ENCODE measurements around the gene CDC25A.
"Not testable (repeated sequence)": the region's sequence is repeated elsewhere in the genome, so short reads cannot be mapped to it uniquely, and the experiment has no call there.

CDC25A gene

DNA sequence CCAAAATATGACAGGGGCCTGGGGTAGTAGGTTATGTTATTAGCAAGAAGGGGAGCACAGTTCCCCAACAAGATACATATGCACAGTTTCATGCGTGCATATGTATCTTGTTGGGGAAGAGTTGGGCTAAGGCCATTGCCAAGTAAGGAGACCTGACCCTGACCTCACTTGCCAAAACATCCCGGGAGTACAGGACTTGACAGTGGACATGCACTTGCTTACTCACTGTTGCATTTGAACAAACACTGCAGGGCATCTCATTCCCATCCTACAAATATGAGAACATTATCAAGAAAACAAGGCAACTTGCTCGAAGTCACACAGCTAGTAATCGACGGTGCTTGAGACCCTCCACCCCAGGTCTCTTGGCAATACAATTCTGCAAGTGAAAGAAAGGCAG lies 30.3 kb upstream of the CDC25A start:
- H3K27ac ChIP-seq, result peak overlapping the region; percentile 97
- H3K9me3 ChIP-seq, result no peaks in the 10 kb centered on the region
- no peaks in the 10 kb centered on the region for H3K27me3 ChIP-seq
- peaks cover 85 to 86% of the 10 kb centered on the region in 2 experiments for H3K4me1 ChIP-seq (ENCODE audit: control insufficient read depth in 1 of 2, insufficient read depth in 1 of 2, low read depth in 1 of 2, low read length in 1 of 2)
- TF ChIP-seq, protein P1, sequence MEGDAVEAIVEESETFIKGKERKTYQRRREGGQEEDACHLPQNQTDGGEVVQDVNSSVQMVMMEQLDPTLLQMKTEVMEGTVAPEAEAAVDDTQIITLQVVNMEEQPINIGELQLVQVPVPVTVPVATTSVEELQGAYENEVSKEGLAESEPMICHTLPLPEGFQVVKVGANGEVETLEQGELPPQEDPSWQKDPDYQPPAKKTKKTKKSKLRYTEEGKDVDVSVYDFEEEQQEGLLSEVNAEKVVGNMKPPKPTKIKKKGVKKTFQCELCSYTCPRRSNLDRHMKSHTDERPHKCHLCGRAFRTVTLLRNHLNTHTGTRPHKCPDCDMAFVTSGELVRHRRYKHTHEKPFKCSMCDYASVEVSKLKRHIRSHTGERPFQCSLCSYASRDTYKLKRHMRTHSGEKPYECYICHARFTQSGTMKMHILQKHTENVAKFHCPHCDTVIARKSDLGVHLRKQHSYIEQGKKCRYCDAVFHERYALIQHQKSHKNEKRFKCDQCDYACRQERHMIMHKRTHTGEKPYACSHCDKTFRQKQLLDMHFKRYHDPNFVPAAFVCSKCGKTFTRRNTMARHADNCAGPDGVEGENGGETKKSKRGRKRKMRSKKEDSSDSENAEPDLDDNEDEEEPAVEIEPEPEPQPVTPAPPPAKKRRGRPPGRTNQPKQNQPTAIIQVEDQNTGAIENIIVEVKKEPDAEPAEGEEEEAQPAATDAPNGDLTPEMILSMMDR (IDR thresholded peaks at IDR 0.05), result no peak
- H3K4me3 ChIP-seq (ENCODE audit: low read depth in 1 of 2, low read length in 1 of 2), result no peak overlapping the region
- no peaks in the 10 kb centered on the region for H3K36me3 ChIP-seq

DNA sequence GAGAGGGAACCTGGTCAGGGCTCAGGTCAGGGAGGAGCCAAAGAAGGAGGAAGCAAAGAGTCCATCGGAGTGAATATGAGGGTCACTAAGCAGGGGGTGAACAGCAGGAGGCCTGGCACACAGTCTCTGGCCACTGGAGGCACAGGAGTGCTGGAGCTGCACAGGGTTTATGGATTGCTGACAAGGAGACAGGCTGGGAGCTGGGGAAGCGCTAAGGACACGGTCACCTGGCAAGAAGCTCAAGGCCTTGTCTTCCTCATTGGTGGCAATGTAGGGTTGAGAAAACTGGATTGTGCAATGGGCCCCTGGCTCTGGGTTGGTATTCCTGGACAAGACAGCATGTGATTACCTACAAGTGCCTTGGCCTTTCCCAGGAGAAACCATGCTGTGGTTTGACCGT lies 29.2 kb upstream of the CDC25A start:
- Histone ChIP-seq H3K27me3 (no peaks in the 10 kb centered on the region), H3K4me3 (ENCODE audit: low read depth in 1 of 2, low read length in 1 of 2) (peak overlapping the region; percentile 10 to 30), H3K27ac (peak overlapping the region; percentile 97), H3K9me3 (no peaks in the 10 kb centered on the region), H3K4me1 (ENCODE audit: control insufficient read depth in 1 of 2, insufficient read depth in 1 of 2, low read depth in 1 of 2, low read length in 1 of 2) (peaks cover 74 to 75% of the 10 kb centered on the region in 2 experiments), H3K36me3 (no peaks in the 10 kb centered on the region)
- TF ChIP-seq, protein P1 (IDR thresholded peaks at IDR 0.05), result no peak

DNA sequence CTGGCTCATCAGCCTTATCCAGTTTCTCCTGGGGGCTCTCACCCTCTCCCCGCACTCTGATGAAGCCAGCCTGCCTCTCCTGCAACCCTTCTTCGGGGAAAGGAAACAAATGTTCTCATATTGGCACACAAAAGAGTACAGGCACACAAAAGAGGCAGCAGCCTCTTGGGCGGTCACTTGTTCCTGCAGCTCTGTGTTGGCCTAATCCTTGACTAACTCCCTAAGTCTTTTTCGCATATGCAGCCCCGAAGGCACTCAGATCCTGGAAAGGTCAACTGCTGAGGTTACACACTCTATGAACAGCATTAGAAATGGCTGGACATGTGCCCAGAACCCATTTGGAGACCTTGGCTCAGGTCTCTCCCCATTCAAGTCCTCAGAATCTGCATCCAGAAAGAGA lies 27.7 kb upstream of the CDC25A start:
- Histone ChIP-seq H3K27me3 (no peaks in the 10 kb centered on the region), H3K27ac (no peak overlapping the region), H3K9me3 (no peaks in the 10 kb centered on the region), H3K4me3 (ENCODE audit: low read depth in 1 of 2, low read length in 1 of 2) (no peak overlapping the region), H3K4me1 (ENCODE audit: control insufficient read depth in 1 of 2, insufficient read depth in 1 of 2, low read depth in 1 of 2, low read length in 1 of 2) (peaks cover 58 to 60% of the 10 kb centered on the region in 2 experiments), H3K36me3 (no peaks in the 10 kb centered on the region)
- TF ChIP-seq, protein P1 (IDR thresholded peaks at IDR 0.05), result no peak

GRCh38 chr3:48215466-48215865 lies 27.2 kb upstream of the CDC25A start:
- no peaks in the 10 kb centered on the region for H3K9me3 ChIP-seq
- peaks cover 54 to 55% of the 10 kb centered on the region in 2 experiments for H3K4me1 ChIP-seq (ENCODE audit: control insufficient read depth in 1 of 2, insufficient read depth in 1 of 2, low read depth in 1 of 2, low read length in 1 of 2)
- H3K4me3 ChIP-seq (ENCODE audit: low read depth in 1 of 2, low read length in 1 of 2), result no peak overlapping the region
- no peak overlapping the region for H3K27ac ChIP-seq
- H3K27me3 ChIP-seq, result no peaks in the 10 kb centered on the region
- TF ChIP-seq, protein P1 (IDR thresholded peaks at IDR 0.05), result no peak
- H3K36me3 ChIP-seq, result no peaks in the 10 kb centered on the region

DNA sequence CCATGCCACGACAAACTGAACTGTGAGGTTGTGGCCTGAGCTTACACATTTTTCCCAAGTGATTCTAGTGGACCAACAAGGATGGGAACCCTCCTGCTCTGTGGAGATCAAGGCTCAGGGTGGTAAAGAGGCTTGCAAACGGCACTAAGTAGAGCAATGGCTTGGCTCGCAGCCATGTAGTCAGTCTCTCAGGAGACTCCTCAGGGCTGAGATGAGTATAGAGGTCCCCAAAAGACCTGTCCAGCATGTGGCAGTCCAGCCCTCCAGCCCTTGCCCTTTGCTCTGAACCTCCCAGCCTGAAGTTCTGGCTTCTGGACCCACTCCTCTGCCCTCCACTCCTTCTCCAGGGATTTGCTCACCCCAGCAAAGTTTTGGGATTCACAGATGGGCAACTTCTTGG lies 26.8 kb upstream of the CDC25A start:
- TF ChIP-seq, protein P1 (IDR thresholded peaks at IDR 0.05), result no peak
- Histone ChIP-seq H3K36me3 (no peaks in the 10 kb centered on the region), H3K27ac (no peak overlapping the region), H3K27me3 (no peaks in the 10 kb centered on the region), H3K4me3 (ENCODE audit: low read depth in 1 of 2, low read length in 1 of 2) (no peak overlapping the region), H3K4me1 (ENCODE audit: control insufficient read depth in 1 of 2, insufficient read depth in 1 of 2, low read depth in 1 of 2, low read length in 1 of 2) (peaks cover 50 to 51% of the 10 kb centered on the region in 2 experiments), H3K9me3 (no peaks in the 10 kb centered on the region)

DNA sequence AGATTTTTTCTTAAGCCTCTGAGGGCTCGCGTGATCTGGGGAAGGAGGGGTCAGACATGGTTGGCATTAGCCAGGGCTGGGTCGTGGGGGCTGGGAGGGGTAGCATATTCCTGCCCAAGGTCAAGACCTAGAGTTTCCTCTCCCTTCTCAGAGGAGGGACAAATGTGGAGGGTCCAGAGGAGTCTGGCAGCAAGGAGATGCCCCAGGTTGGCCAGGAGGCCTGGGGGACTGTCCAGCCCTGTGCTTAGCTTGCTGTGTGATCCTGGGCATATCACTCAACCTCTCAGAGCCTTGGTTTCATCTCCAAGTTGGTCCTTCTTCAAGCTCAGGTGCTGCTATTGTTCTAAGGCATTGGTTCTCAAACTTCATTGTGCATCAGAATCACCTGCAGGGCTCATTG lies 26.0 kb upstream of the CDC25A start:
- Histone ChIP-seq H3K27ac (no peak overlapping the region), H3K27me3 (no peaks in the 10 kb centered on the region), H3K4me3 (ENCODE audit: low read depth in 1 of 2, low read length in 1 of 2) (no peak overlapping the region), H3K36me3 (no peaks in the 10 kb centered on the region), H3K4me1 (ENCODE audit: control insufficient read depth in 1 of 2, insufficient read depth in 1 of 2, low read depth in 1 of 2, low read length in 1 of 2) (peaks cover 42 to 43% of the 10 kb centered on the region in 2 experiments), H3K9me3 (no peaks in the 10 kb centered on the region)
- TF ChIP-seq, protein P1 (IDR thresholded peaks at IDR 0.05), result no peak

DNA sequence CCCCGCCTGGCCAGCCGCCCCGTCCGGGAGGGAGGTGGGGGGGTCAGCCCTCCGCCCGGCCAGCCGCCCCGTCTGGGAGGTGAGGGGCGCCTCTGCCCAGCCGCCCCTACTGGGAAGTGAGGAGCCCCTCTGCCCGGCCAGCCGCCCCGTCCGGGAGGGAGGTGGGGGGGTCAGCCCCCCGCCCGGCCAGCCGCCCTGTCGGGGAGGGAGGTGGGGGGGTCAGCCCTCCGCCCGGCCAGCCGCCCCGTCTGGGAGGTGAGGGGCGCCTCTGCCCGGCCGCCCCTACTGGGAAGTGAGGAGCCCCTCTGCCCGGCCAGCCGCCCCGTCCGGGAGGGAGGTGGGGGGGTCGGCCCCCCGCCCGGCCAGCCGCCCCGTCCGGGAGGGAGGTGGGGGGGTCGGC lies 23.6 kb upstream of the CDC25A start:
- not testable (repeated sequence) for H3K4me3 ChIP-seq (ENCODE audit: low read depth in 1 of 2, low read length in 1 of 2); H3K27ac ChIP-seq; H3K36me3 ChIP-seq; H3K27me3 ChIP-seq; H3K9me3 ChIP-seq
- peaks cover 17 to 18% of the 10 kb centered on the region in 2 experiments for H3K4me1 ChIP-seq (ENCODE audit: control insufficient read depth in 1 of 2, insufficient read depth in 1 of 2, low read depth in 1 of 2, low read length in 1 of 2)

GRCh38 chr3:48210534-48210933 lies 22.3 kb upstream of the CDC25A start:
- H3K4me1 ChIP-seq (ENCODE audit: control insufficient read depth in 1 of 2, insufficient read depth in 1 of 2, low read depth in 1 of 2, low read length in 1 of 2); H3K27ac ChIP-seq; H3K27me3 ChIP-seq; H3K4me3 ChIP-seq (ENCODE audit: low read depth in 1 of 2, low read length in 1 of 2); H3K9me3 ChIP-seq; H3K36me3 ChIP-seq: not testable (repeated sequence)
